ENCODE results near the gene OMG.

OMG gene

GRCh38 chr17:31299624-31300023 lies 2.6 kb upstream of the OMG start:
- Histone ChIP-seq H3F3A (ENCODE audit: insufficient read depth, low read length) (0 out of 2 replicates have a peak, but pooled peaks cover 2% of the 10 kb centered on the region), H3K4me2 (ENCODE audit: low read length) (no peak overlapping the region), H3K9me3 (ENCODE audit: low read length) (no peaks in the 10 kb centered on the region), H3K4me3 (ENCODE audit: low read depth, low read length, poor library complexity, severe bottlenecking) (no peak overlapping the region), H3K36me3 (ENCODE audit: insufficient read depth, low read length) (peaks cover 21% of the 10 kb centered on the region), H4K20me1 (ENCODE audit: insufficient read depth, low read length) (no peaks in the 10 kb centered on the region), H3K9me2 (ENCODE audit: low read depth, low read length) (no peaks in the 10 kb centered on the region), H2AFZ (ENCODE audit: low read length) (no peak overlapping the region), H3K4me1 (ENCODE audit: insufficient read depth, low read length, severe bottlenecking) (no peaks in the 10 kb centered on the region), H3K9ac (ENCODE audit: low read length) (no peak overlapping the region), H3K27me3 (ENCODE audit: insufficient read depth, low read length) (no peaks in the 10 kb centered on the region), H3K27ac (ENCODE audit: low read depth, low read length, poor library complexity, severe bottlenecking) (no peak overlapping the region), H3K79me2 (ENCODE audit: insufficient read depth, low read length) (no peaks in the 10 kb centered on the region)
- TF ChIP-seq, protein P1, sequence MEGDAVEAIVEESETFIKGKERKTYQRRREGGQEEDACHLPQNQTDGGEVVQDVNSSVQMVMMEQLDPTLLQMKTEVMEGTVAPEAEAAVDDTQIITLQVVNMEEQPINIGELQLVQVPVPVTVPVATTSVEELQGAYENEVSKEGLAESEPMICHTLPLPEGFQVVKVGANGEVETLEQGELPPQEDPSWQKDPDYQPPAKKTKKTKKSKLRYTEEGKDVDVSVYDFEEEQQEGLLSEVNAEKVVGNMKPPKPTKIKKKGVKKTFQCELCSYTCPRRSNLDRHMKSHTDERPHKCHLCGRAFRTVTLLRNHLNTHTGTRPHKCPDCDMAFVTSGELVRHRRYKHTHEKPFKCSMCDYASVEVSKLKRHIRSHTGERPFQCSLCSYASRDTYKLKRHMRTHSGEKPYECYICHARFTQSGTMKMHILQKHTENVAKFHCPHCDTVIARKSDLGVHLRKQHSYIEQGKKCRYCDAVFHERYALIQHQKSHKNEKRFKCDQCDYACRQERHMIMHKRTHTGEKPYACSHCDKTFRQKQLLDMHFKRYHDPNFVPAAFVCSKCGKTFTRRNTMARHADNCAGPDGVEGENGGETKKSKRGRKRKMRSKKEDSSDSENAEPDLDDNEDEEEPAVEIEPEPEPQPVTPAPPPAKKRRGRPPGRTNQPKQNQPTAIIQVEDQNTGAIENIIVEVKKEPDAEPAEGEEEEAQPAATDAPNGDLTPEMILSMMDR (IDR thresholded peaks at IDR 0.05; ENCODE audit: low read length) = no peak
- TF ChIP-seq EZH2 (IDR thresholded peaks at IDR 0.05; ENCODE audit: borderline replicate concordance, low read length) = no peak

DNA sequence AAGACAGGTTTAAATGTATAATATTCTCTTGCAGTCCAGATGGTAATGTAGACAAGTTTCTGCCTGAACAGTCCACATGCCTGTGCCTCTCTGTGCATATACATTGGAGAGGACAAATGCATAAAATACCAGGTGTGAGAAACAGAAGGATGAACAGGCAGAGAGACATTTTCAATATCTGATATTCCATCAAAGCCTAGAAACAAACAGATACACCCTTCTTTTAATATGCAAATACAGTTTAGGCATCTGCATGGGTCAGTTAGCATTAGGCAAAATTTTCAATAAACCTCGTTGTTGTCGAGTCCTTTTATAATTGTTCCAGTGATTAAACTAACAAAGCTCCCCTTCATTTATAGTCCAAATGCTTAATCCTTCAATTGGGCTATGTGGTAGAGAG lies 897 bp downstream of the OMG start:
- Histone ChIP-seq H3K27ac (ENCODE audit: low read depth, low read length, poor library complexity, severe bottlenecking) (no peak overlapping the region), H3K9me3 (ENCODE audit: low read length) (no peaks in the 10 kb centered on the region), H3F3A (ENCODE audit: insufficient read depth, low read length) (0 out of 2 replicates have a peak, but pooled peaks cover 2% of the 10 kb centered on the region), H3K79me2 (ENCODE audit: insufficient read depth, low read length) (no peaks in the 10 kb centered on the region), H3K9ac (ENCODE audit: low read length) (no peak overlapping the region), H3K4me1 (ENCODE audit: insufficient read depth, low read length, severe bottlenecking) (no peaks in the 10 kb centered on the region), H3K4me2 (ENCODE audit: low read length) (no peak overlapping the region), H3K9me2 (ENCODE audit: low read depth, low read length) (no peaks in the 10 kb centered on the region), H3K27me3 (ENCODE audit: insufficient read depth, low read length) (no peaks in the 10 kb centered on the region), H3K4me3 (ENCODE audit: low read depth, low read length, poor library complexity, severe bottlenecking) (no peak overlapping the region), H2AFZ (ENCODE audit: low read length) (no peak overlapping the region), H3K36me3 (ENCODE audit: insufficient read depth, low read length) (no peaks in the 10 kb centered on the region), H4K20me1 (ENCODE audit: insufficient read depth, low read length) (no peaks in the 10 kb centered on the region)
- no peak for TF ChIP-seq EZH2 (IDR thresholded peaks at IDR 0.05; ENCODE audit: borderline replicate concordance, low read length)
- TF ChIP-seq, protein P1 (IDR thresholded peaks at IDR 0.05; ENCODE audit: low read length) = no peak

DNA sequence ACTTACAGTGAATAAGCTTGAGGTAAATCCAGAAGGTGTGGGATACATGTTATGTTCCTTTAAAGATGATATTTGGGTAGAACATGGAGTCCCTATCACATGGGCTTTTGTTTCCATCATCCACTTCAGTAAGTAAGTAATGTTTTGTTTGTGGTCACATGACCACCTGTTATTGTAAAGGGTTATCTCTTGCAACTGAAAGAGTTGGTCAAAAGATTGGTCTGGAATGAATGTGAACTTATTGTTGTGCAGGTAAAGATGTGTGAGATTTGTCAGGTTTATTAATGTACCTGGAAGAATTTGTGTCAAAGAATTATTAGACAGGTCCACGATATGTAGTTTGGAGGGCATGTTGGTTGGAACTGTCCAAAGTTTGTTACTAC lies 1.6 kb downstream of the OMG start:
- no peak overlapping the region for H3K27ac ChIP-seq (ENCODE audit: low read depth, low read length, poor library complexity, severe bottlenecking)

More for the DNA sequence above, 1.6 kb downstream of the OMG start:
- Histone ChIP-seq H4K20me1 (ENCODE audit: insufficient read depth, low read length) (no peaks in the 10 kb centered on the region), H3F3A (ENCODE audit: insufficient read depth, low read length) (0 out of 2 replicates have a peak, but pooled peaks cover 1% of the 10 kb centered on the region), H3K4me3 (ENCODE audit: low read depth, low read length, poor library complexity, severe bottlenecking) (no peak overlapping the region), H3K79me2 (ENCODE audit: insufficient read depth, low read length) (no peaks in the 10 kb centered on the region), H3K36me3 (ENCODE audit: insufficient read depth, low read length) (no peaks in the 10 kb centered on the region), H3K4me2 (ENCODE audit: low read length) (no peak overlapping the region), H3K9ac (ENCODE audit: low read length) (no peak overlapping the region), H3K4me1 (ENCODE audit: insufficient read depth, low read length, severe bottlenecking) (no peaks in the 10 kb centered on the region), H3K9me3 (ENCODE audit: low read length) (no peaks in the 10 kb centered on the region), H3K27me3 (ENCODE audit: insufficient read depth, low read length) (no peaks in the 10 kb centered on the region), H2AFZ (ENCODE audit: low read length) (no peak overlapping the region), H3K9me2 (ENCODE audit: low read depth, low read length) (no peaks in the 10 kb centered on the region)
- TF ChIP-seq, protein P1 (IDR thresholded peaks at IDR 0.05; ENCODE audit: low read length) = no peak
- no peak for TF ChIP-seq EZH2 (IDR thresholded peaks at IDR 0.05; ENCODE audit: borderline replicate concordance, low read length)

Measured in OCI-LY1 (cell line).